Measurements from ENCODE around the gene DNAJC8. TPM values are rescaled to one million over a fixed set of nuclear protein-coding genes. Genes with fewer than 3 reads are reported as not detected.
A peak's percentile ranks its signal among the peaks of the same experiment; 100 is the strongest.

Gene DNAJC8
- total and polyA plus RNA-seq, 10 of the 15 experiments (the other 5 are each of a cell fraction or from before 2014, with no cell fraction given) = 91.2 to 296 (median 152) TPM

GRCh38 chr1:28241638-28242241, 8.9 kb upstream of the DNAJC8 start (continued):
- 0 out of 2 replicates have a peak, but pooled peaks have one; percentile 20 for TF ChIP-seq MTA3 (IDR thresholded peaks at IDR 0.05; ENCODE audit: borderline replicate concordance, low read length)
- TF ChIP-seq SPI1 (IDR thresholded peaks at IDR 0.05; ENCODE audit: borderline replicate concordance, insufficient read depth, low read depth, low read length) = no peak
- TF ChIP-seq BHLHE40 (IDR thresholded peaks at IDR 0.05; ENCODE audit: borderline replicate concordance in 1 of 2, low read depth in 2 of 2, low read length in 1 of 2) = no peak
- TF ChIP-seq NKRF (conservative IDR thresholded peaks at IDR 0.05) = no peak
- no peak for TF ChIP-seq HDGF (IDR thresholded peaks at IDR 0.05)
- no peak for TF ChIP-seq FOXK2 (IDR thresholded peaks at IDR 0.05)

DNA sequence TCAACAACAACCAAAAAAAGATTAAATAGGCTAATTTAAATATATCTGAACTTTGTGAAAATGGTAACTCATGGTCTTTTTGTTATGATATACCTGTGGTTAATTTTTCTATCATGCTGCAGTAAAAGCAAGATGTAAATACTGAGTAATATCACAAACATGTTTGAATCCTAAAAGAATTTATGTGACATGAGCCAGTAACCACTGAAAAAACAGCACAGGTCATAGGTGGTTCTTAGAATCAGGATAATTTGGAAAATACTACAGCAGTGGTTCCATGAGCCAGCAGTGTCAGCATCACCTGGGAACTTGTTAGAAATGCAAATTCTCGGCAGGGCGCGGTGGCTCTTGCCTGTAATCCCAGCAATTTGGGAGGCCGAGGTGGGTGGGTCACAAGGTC, 7.2 kb upstream of the DNAJC8 start:
- ChIA-PET RAD21 (ENCODE audit: unreplicated experiment) (no interaction called here), POLR2A (no interaction called here), CTCF (no interaction called here), SMC1A (ENCODE audit: uncharacterized antibody, unreplicated experiment) (no interaction called here)
- Histone ChIP-seq H3K4me3 (no peak overlapping the region), H3K9ac (ENCODE audit: control insufficient read depth, insufficient read depth, low read length) (no peak overlapping the region), H3K27me3 (replicated peaks in 1 of 2; ENCODE audit: control insufficient read depth in 2 of 2, insufficient read depth in 2 of 2, low read length in 1 of 2) (no peaks in the 10 kb centered on the region), H3K4me2 (ENCODE audit: control insufficient read depth, insufficient read depth) (no peak overlapping the region), H4K20me1 (ENCODE audit: control insufficient read depth, insufficient read depth) (no peaks in the 10 kb centered on the region), H3K4me1 (ENCODE audit: control insufficient read depth, insufficient read depth, low read length) (peaks cover 40% of the 10 kb centered on the region), H3K79me2 (ENCODE audit: control insufficient read depth, insufficient read depth, low read length) (peaks cover 30% of the 10 kb centered on the region), H3K36me3 (ENCODE audit: control insufficient read depth in 2 of 2, insufficient read depth in 2 of 2, low read length in 1 of 2) (peaks cover 0 to 3% of the 10 kb centered on the region in 2 experiments; a peak in 2 of 4 replicates), H3K9me3 (replicated peaks; ENCODE audit: control insufficient read depth, insufficient read depth, low read length) (no peaks in the 10 kb centered on the region), H3K27ac (ENCODE audit: control insufficient read depth, insufficient read depth) (no peak overlapping the region), H2AFZ (ENCODE audit: control insufficient read depth, low read depth, low read length) (no peak overlapping the region)
- in situ Hi-C loops (cut with MboI) (no loop called here), intact Hi-C loops (cut with micrococcal nuclease; ENCODE audit: unreplicated experiment) (loop anchor here (10.0 kb wide), 2 partner anchors 365 to 465 kb away; partner anchors contain the start of genes STX12 and THEMIS2)
- BruUV-seq (replicated peaks) = TSS peak; percentile 46
- 96% methylated on average over 4 of the region's 4 CpGs for WGBS (ENCODE audit: insufficient coverage, insufficient replicate concordance, low lambda C conversion rate, missing lambda C conversion rate)
- ATAC-seq = no peak
- no peak for DNase-seq (ENCODE audit: low read depth, low spot score)
- FAIRE-seq = no peak
- TF ChIP-seq HDAC2 (IDR thresholded peaks at IDR 0.05) (no peak), POU2F2 (IDR thresholded peaks at IDR 0.05; ENCODE audit: borderline replicate concordance, low read depth, low read length) (no peak), SMAD1 (IDR thresholded peaks at IDR 0.05; ENCODE audit: low read depth, partially characterized antibody) (no peak), KAT2A (conservative IDR thresholded peaks at IDR 0.05; ENCODE audit: control insufficient read depth, low read depth, low read length) (no peak), ZNF622 (IDR thresholded peaks at IDR 0.05) (no peak), BRCA1 (IDR thresholded peaks at IDR 0.05; ENCODE audit: low read depth, low read length) (no peak), NR2C2 (IDR thresholded peaks at IDR 0.05; ENCODE audit: borderline replicate concordance, control insufficient read depth, insufficient read length, low read depth) (no peak), ZNF274 (IDR thresholded peaks at IDR 0.05; ENCODE audit: insufficient read depth, insufficient read length) (no peak), ZSCAN29 (IDR thresholded peaks at IDR 0.05) (no peak)
- TF ChIP-seq, protein P1, sequence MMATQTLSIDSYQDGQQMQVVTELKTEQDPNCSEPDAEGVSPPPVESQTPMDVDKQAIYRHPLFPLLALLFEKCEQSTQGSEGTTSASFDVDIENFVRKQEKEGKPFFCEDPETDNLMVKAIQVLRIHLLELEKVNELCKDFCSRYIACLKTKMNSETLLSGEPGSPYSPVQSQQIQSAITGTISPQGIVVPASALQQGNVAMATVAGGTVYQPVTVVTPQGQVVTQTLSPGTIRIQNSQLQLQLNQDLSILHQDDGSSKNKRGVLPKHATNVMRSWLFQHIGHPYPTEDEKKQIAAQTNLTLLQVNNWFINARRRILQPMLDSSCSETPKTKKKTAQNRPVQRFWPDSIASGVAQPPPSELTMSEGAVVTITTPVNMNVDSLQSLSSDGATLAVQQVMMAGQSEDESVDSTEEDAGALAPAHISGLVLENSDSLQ (IDR thresholded peaks at IDR 0.05) = no peak
- TF ChIP-seq, protein P2, sequence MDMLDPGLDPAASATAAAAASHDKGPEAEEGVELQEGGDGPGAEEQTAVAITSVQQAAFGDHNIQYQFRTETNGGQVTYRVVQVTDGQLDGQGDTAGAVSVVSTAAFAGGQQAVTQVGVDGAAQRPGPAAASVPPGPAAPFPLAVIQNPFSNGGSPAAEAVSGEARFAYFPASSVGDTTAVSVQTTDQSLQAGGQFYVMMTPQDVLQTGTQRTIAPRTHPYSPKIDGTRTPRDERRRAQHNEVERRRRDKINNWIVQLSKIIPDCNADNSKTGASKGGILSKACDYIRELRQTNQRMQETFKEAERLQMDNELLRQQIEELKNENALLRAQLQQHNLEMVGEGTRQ (IDR thresholded peaks at IDR 0.05; ENCODE audit: borderline replicate concordance, low read depth, low read length) = no peak

Measured in GM12878 (cell line).